Right lobe of liver (tissue), 4 donors: Measurements from ENCODE around the gene PANK1.

Experiments
- CTCF ChIP-seq, 4 donors: fragments of 200-600 bp in 3 of 4; fragments of 450-650 bp in 1 of 4; IDR thresholded peaks; one replicate each; pipeline versions ENCODE4 v1.5.1 to v1.8.0; 2016 to 2022; ENCODE audit warnings: antibody characterized with exemption in 4 of 4, mild to moderate bottlenecking in 2 of 4
- POLR2A ChIP-seq: fragments of 450-650 bp; IDR thresholded peaks from one replicate; pipeline ENCODE4 v1.6.1; 2017; ENCODE audit warnings: antibody characterized with exemption, mild to moderate bottlenecking
- donor health status: DM: no; HTN: no; CAD: no.
- donor health status: DM: no; HTN: no; CAD: no.
- donor health status: DM: no; HTN: yes; CAD: no.

DNA sequence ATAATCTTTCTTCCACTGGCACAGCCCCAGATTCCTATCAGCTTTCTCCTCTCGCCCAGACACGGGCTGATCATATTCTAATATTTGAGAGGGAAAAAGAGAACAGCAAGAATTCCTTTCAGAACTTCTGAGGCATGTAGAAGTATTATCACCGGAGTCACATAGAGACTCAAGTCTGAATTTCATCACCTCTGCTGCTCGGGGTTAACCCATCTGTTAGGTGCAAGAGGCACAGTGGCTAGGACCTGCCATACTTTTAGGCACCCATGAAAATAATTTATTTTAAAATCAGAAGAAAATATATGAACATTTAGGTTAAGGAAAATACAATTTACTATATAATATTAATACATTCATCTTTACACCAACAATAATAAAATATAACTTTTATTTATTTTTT is 21.0 kb downstream of the PANK1 start:
- TF ChIP-seq CTCF (IDR thresholded peaks at IDR 0.05), result no peak
- TF ChIP-seq POLR2A, result no peak
